Measurements from ENCODE around the gene HECTD2.
"Not testable (repeated sequence)": the region's sequence is repeated elsewhere in the genome, so short reads cannot be mapped to it uniquely, and the experiment has no call there.

Gene HECTD2

GRCh38 chr10:91412354-91413087 lies 2.4 kb downstream of the HECTD2 start:
- no peak for DNase-seq (ENCODE audit: low read depth)

DNA sequence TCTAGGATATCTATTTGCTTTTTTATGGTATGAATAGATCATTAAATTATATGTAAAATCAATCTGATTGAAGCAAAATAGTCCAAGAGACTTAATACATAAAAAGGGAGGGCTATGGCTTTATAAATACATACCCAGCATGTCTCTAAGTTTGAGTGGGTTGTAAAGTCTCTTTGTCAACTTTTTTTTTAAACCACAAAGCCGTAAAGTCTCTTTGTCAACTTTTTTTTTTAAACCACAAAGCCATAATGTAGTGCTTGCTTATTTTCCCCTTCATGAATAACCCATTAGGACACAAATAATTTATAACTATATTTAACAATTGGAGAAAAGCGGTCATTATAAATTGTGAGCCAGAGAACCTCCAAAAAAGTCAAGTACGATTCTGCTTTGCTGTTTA lies 5.7 kb downstream of the HECTD2 start:
- no peak for DNase-seq (ENCODE audit: low read depth)

GRCh38 chr10:91416339-91416855 lies 6.3 kb downstream of the HECTD2 start:
- DNase-seq (ENCODE audit: low read depth), result no peak

GRCh38 chr10:91418416-91418815 lies 8.3 kb downstream of the HECTD2 start:
- DNase-seq (ENCODE audit: low read depth), result no peak

DNA sequence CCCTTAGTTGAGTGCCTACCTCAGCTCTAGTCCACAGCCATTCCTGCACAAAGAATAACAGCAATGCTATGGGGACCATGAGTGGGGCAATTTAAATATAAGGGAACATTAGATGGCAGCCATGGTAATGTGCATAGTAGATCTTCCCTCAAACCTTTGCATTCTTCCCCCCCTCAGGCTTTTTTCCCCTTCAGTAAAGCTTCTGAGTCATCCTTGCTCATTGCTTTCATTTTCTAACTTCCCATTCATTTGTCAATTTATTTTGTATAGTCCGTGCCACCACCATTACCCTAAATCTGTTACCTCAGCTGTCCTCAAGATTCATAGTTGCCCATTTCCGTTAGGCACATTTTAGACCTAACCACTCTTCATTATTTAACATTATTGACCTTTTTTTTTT lies 10.7 kb downstream of the HECTD2 start:
- DNase-seq (ENCODE audit: low read depth), result no peak

DNA sequence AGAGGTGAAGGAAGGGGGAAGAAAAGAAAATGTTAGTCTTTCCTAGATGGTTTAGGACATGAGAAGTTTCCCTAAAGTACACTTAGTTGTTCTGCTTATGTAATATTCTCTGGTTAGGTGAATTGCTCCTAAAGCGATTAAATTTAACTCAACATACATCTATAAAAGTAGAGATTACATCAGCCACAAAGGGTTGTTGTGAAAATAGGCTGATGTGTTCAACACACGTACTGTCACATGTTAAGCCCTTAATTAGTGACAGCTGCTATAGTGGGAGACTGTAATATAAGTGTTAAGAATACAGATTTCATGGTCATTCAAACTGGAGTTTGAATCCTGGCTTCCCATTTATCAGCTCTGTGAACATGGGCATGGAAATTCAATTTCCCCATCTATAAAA lies 12.8 kb downstream of the HECTD2 start:
- DNase-seq (ENCODE audit: low read depth), result no peak

- no peak for DNase-seq (ENCODE audit: low read depth)
Measured at GRCh38 chr10:91424016-91424415, 13.9 kb downstream of the HECTD2 start.

DNA sequence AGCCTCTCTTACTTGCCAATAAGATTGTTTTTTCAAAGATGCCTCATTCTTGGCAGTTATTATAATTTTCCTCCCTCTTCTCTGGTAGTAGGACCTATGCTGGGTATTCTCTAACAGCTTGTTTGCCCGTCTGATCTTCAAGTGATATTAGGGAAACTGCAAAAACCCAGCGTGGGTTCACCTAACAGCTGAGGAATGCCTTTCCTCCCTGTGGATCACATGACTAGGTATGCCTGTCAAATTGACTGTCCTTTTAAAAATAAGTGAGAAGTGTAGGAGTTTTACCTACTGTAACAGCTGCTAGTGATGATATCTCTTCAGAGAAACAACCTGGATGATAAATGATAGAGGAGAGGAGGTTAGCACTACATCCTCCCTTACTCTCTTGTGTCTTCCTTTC lies 22.0 kb downstream of the HECTD2 start:
- no peak for DNase-seq (ENCODE audit: low read depth)

GRCh38 chr10:91433620-91434019 lies 23.5 kb downstream of the HECTD2 start:
- DNase-seq (ENCODE audit: low read depth), result no peak

DNA sequence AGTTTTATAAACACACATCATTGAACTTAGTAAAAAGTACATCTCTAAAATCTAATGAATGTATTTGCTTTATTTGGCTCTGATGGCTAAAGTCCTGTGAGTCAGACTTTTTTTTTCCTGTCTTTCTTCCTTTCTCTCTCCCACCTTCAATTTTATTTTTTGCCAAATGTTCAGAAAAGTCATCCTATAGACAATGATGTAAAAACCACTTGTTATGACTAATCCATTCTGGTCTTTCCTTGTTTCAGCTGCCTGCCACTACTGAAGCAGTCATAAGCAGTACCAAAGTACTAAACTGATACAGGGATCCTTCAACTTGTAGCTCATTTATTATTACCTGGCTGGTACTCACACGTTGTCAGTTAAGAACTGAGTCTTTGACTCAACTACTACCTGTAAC lies 23.9 kb downstream of the HECTD2 start:
- no peak for DNase-seq (ENCODE audit: low read depth)

GRCh38 chr10:91435241-91435640 lies 25.1 kb downstream of the HECTD2 start:
- no peak for DNase-seq (ENCODE audit: low read depth)

DNA sequence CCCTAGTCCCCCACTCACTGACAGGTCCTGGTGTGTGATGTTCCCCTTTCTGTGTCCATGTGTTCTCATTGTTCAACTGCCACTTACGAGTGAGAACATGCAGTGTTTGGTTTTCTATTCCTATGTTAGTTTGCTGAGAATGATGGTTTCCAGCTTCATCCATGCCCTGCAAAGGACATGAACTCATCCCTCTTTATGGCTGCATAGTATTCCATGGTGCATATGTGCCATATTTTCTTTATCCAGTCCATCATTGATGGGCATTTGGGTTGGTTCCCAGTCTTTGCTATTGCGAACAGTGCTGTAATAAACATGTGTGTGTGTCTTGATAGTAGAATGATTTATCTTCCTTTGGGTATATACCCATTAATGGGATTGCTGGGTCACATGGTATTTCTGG lies 28.1 kb downstream of the HECTD2 start:
- not testable (repeated sequence) for DNase-seq (ENCODE audit: low read depth)

DNA sequence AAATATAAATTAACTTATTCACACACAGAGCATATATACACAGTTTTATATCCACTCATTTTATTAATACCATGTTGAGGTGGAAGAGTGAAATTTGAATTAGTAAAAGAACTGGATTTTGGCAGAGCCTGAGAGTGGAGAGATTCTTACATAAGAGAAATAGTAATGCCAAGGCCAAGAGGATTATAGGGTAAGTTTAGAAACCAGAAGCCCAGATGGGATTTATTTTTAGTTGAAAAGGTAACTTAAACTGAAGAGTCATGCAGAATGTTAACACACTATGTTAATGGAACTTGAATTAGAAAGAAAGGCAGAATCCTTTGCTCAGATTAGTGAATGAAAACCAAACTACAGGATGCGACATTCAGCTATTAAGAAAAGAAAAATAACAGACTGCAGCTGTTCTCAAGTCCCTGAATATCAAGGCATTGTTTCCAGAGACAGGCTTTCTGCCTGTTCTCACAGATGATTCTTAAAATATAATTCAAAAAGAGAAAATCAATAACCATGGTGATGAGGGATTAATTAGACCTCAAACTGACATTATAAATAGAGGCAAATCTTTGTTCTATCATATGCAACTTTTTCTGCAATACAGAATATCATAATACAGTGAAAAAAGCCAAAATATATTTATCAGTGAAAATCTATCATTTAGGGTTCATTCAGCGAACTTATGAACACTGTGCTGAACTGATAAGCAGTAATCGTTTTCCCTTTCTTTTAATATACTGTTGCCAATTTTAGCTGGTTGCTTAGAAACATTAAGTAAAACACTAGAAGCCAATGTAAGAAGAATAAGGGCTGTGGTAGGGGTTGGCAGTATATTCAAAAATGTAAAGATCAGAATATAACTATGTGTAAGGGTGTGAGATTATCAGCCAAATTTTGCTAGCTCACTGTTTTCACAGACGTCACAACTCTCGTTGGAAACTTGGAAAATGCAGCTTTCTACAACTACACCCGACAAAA lies 34.4 kb downstream of the HECTD2 start:
- DNase-seq (ENCODE audit: low read depth), result no peak

DNA sequence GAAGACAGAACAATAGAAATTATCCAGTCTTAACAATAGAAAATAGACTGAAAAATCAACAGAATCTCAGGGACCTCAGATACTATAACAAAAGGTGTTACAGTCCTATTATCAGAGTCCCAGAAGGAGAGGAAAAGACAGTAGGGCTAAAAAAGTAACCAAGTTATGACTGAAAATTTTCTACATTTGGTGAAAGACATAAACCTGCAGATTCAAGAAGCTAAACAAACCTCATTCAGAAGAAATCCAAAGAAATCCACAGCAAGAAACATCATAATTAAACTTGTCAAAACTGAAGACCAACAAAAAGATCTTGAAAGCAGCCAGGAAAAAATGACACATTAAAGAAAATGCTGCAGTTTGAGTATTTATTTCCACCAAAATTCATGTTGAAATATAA lies 41.9 kb downstream of the HECTD2 start:
- DNase-seq (ENCODE audit: low read depth), result no peak

DNA sequence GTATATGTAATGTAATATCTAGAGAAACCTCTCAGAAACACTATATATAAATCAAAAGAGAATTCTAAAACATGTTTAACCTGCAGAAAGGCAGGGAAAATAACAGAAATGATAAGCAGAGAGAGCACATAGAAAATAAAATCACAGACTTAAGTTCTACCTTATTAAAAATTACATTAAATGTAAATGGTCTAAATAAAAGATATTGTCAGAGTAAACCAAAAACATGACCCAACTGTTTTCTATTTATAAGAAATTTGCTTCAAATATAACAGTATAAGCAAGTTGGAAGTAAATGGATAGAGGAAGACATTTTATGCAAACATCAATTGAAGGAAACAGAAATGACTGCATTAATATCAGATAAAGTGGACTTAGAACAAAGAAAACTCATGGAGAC lies 43.4 kb downstream of the HECTD2 start:
- no peak for DNase-seq (ENCODE audit: low read depth)

- not testable (repeated sequence) for DNase-seq (ENCODE audit: low read depth)
Measured at GRCh38 chr10:91455135-91455534, 45.0 kb downstream of the HECTD2 start.

DNA sequence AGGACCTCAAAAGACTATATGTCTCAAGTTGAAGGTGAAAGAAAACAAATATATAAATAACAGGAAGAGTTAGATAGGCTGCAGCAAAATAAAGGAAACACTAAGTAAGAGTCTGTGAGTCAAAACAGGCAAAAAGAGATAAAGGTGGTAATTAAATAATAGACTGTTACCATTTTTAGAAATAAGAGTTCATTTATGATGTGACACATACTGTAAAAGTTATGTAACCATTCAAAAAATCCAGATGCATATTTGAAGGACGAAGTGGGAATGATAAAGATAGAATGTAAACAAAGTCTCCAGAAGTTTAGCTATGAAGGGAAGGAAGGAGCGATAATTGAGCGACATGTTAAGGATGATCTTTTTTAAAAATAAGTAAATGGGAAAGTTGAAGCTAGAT lies 50.5 kb downstream of the HECTD2 start:
- DNase-seq (ENCODE audit: low read depth), result no peak

DNA sequence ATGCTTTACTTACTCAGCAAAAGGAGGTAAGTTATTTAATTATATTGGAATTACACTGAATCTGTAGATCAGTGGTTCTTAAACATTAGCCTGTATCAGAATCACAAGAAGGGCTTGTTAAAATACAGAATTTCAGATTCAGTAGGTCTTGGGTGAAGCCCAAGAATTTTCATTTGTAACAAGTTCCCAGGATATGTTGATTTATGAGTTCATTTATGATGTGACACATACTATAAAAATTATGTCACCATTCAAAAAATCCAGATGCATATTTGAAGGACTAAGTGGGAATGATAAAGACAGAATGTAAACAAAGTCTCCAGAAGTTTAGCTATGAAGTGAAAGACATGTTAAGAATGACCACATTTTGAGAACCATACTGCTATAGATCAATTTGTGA lies 52.3 kb downstream of the HECTD2 start:
- no peak for DNase-seq (ENCODE audit: low read depth)

- DNase-seq (ENCODE audit: low read depth), result no peak
Measured at GRCh38 chr10:91464500-91464899, 54.4 kb downstream of the HECTD2 start.

- DNase-seq (ENCODE audit: low read depth), result no peak
Measured at GRCh38 chr10:91465261-91465660, 55.1 kb downstream of the HECTD2 start.

DNA sequence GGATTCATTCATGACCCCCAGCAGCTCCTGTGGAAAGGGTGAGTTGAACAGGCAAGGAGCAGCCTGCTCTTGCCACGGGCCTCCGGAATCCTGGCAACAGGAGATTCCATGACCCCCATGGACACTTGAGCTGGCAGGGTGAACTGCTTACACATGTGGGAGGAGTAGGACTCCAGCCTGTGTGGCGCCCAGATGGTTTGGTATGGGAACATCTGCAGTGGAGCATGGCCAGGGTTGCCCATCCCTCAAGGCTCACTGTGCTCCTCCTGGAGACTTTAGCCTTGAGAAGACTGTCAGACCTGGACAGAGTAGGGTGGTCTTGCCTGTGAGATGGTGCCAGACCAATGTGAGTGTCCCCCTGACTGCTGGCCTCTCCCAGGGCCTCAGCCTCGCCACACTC lies 57.0 kb downstream of the HECTD2 start:
- DNase-seq (ENCODE audit: low read depth), result no peak

GRCh38 chr10:91471602-91472001 lies 61.5 kb downstream of the HECTD2 start:
- no peak for DNase-seq (ENCODE audit: low read depth)

- DNase-seq (ENCODE audit: low read depth), result no peak
Measured at GRCh38 chr10:91472911-91473310, 62.8 kb downstream of the HECTD2 start.
